ENCODE data around the gene YWHAG.
A peak's percentile ranks its signal among the peaks of the same experiment; 100 is the strongest.
"Not testable (repeated sequence)": the region's sequence is repeated elsewhere in the genome, so short reads cannot be mapped to it uniquely, and the experiment has no call there.

YWHAG gene

DNA sequence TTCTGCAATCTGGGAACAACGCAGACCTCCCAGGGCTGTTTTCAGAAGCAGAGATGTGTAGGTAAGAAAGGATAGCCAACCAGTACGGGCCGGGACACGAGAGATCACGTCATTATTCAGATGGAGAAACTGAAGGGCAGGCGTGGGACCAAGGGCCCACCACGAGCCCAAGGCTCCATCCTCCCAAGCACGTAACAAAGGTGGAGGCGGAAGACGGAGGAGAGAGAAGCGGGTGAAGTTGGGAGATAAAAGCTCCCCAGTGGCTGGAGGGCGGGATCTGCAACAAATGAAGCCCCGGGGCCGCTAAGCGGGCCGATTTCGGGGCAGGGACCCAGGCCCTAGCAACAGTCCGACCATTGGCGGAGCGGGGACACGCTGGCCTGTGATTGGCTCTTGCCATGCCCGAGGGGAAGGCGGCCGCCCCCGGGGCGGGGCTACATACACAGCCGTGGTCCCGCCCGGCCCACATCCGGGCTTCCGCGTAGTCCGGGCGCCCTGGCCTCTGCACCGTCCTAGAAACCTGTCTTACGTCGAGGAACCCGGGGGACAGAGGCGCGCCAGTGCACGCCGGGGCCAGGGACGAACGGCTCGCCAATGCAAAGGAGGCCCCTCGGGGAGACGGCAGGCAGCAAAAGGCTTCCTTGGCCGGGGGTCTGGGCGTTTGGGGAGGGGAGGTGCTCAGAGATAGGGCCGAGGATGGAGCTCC, 40.9 kb downstream of the YWHAG start:
- H3K9ac ChIP-seq (ENCODE audit: low read length), result peak overlapping the region; percentile 70
- peak overlapping the region; percentile 82 for H3K27ac ChIP-seq (ENCODE audit: low read depth, low read length, poor library complexity, severe bottlenecking)
- H3K27me3 ChIP-seq (ENCODE audit: insufficient read depth, low read length), result no peaks in the 10 kb centered on the region
- H3K36me3 ChIP-seq (ENCODE audit: insufficient read depth, low read length), result peaks cover 10% of the 10 kb centered on the region; the same call in 1 of the 2 replicates
- peak overlapping the region; percentile 83 for H3K4me2 ChIP-seq (ENCODE audit: low read length)
- TF ChIP-seq, protein P1, sequence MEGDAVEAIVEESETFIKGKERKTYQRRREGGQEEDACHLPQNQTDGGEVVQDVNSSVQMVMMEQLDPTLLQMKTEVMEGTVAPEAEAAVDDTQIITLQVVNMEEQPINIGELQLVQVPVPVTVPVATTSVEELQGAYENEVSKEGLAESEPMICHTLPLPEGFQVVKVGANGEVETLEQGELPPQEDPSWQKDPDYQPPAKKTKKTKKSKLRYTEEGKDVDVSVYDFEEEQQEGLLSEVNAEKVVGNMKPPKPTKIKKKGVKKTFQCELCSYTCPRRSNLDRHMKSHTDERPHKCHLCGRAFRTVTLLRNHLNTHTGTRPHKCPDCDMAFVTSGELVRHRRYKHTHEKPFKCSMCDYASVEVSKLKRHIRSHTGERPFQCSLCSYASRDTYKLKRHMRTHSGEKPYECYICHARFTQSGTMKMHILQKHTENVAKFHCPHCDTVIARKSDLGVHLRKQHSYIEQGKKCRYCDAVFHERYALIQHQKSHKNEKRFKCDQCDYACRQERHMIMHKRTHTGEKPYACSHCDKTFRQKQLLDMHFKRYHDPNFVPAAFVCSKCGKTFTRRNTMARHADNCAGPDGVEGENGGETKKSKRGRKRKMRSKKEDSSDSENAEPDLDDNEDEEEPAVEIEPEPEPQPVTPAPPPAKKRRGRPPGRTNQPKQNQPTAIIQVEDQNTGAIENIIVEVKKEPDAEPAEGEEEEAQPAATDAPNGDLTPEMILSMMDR (IDR thresholded peaks at IDR 0.05; ENCODE audit: low read length), result no peak
- no peaks in the 10 kb centered on the region for H3K9me3 ChIP-seq (ENCODE audit: low read length)
- H3K4me3 ChIP-seq (ENCODE audit: low read depth, low read length, poor library complexity, severe bottlenecking), result peak overlapping the region; percentile 65
- H3K9me2 ChIP-seq (ENCODE audit: low read depth, low read length), result no peaks in the 10 kb centered on the region
- peak overlapping the region; percentile 22; the same call in 1 of the 2 replicates for H2AFZ ChIP-seq (ENCODE audit: low read length)
- 0 out of 2 replicates have a peak, but pooled peaks cover 11% of the 10 kb centered on the region for H3F3A ChIP-seq (ENCODE audit: insufficient read depth, low read length)
- H3K4me1 ChIP-seq (ENCODE audit: insufficient read depth, low read length, severe bottlenecking), result peaks cover 27% of the 10 kb centered on the region
- H3K79me2 ChIP-seq (ENCODE audit: insufficient read depth, low read length), result no peaks in the 10 kb centered on the region
- no peaks in the 10 kb centered on the region for H4K20me1 ChIP-seq (ENCODE audit: insufficient read depth, low read length)

DNA sequence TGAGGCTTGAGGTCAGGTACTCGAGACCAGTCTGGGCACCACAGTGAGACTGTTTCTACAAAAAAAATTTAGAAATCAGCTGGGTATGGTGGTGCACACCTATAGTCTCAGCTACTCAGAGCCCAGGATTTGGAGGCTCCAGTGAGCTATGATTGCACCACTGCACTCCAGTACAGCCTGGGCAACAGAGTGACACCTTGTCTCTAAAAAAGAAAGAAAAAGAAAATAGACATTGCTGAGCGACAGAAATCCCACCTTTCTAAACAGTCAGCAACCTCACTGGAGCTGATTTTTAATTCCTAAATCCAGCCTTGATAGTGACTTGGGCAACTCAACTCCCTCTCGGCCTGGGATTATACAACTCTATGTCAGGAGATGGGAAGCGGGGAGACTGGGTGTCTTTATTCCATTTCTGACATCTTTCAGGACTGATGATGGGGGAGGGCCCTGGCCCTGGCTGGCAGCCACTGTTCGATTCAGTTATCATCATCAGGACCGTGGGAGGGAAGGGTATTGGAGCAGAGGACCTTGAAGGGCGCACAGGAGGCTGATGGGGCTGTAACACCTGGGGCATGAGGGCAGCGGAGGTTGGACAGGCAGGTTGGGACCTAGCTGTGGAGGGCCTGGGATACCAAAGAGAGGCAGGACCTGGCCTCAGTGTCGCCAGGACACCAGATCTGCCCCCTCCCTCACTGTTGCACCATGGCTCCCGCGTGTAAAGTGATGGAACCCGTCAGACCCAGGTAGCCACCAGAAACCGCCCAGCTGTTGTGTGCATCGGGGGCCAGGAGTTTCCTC, 41.6 kb downstream of the YWHAG start:
- Histone ChIP-seq H4K20me1 (ENCODE audit: insufficient read depth, low read length) (no peaks in the 10 kb centered on the region), H3K4me3 (ENCODE audit: low read depth, low read length, poor library complexity, severe bottlenecking) (peak overlapping the region; percentile 65), H3K9me3 (ENCODE audit: low read length) (no peaks in the 10 kb centered on the region), H3K27ac (ENCODE audit: low read depth, low read length, poor library complexity, severe bottlenecking) (peak overlapping the region; percentile 57), H3K9me2 (ENCODE audit: low read depth, low read length) (no peaks in the 10 kb centered on the region), H3K4me1 (ENCODE audit: insufficient read depth, low read length, severe bottlenecking) (peaks cover 27% of the 10 kb centered on the region), H3K9ac (ENCODE audit: low read length) (peak overlapping the region; percentile 70), H3K79me2 (ENCODE audit: insufficient read depth, low read length) (no peaks in the 10 kb centered on the region), H2AFZ (ENCODE audit: low read length) (peak overlapping the region; percentile 22; the same call in 1 of the 2 replicates), H3K27me3 (ENCODE audit: insufficient read depth, low read length) (no peaks in the 10 kb centered on the region), H3F3A (ENCODE audit: insufficient read depth, low read length) (0 out of 2 replicates have a peak, but pooled peaks cover 11% of the 10 kb centered on the region), H3K4me2 (ENCODE audit: low read length) (peak overlapping the region; percentile 83), H3K36me3 (ENCODE audit: insufficient read depth, low read length) (0 out of 2 replicates have a peak, but pooled peaks cover 3% of the 10 kb centered on the region)
- no peak for TF ChIP-seq EZH2 (IDR thresholded peaks at IDR 0.05; ENCODE audit: borderline replicate concordance, low read length)
- TF ChIP-seq, protein P1 (IDR thresholded peaks at IDR 0.05; ENCODE audit: low read length), result no peak

DNA sequence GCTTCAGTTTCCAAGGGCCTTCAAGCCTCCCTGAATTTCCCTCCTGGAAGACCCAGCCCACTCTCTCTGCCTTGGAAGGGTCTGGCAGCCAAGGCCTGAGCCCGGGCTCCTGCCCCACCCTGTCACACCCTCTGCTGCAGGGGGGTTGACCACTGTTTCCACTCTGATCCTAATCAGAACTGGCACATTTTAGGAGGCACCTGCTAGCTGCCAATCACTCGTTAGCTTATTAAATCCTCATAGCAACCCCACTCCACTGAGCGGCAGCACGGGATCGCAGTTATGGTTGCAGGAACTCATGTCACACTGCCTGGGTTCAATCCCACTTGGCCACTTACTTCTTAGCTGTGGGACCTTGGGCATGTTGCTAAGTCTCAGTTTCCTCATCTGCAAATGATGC, 43.4 kb downstream of the YWHAG start:
- Histone ChIP-seq H3K27ac (ENCODE audit: low read depth, low read length, poor library complexity, severe bottlenecking) (no peak overlapping the region), H3K79me2 (ENCODE audit: insufficient read depth, low read length) (no peaks in the 10 kb centered on the region)

DNA sequence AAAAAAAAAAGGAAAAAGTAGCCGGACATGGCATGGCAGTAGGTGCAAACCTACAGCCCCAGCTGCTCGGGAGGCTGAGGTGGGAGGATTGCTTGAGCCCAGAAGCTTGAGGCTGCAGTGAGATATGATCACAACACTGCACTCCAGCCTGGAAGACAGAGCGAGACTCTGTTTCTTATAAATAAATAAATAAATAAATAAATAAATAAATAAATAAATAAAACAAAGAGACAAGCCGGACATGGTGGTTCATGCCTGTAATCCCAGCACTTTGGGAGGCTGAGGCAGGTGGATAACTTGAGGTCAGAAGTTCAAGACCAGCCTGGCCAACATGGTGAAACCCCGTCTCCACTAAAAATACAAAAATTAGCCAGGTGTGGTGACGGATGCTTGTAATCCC, 44.1 kb downstream of the YWHAG start:
- not testable (repeated sequence) for H3K4me2 ChIP-seq (ENCODE audit: low read length); H3K9ac ChIP-seq (ENCODE audit: low read length); H3F3A ChIP-seq (ENCODE audit: insufficient read depth, low read length); H3K4me3 ChIP-seq (ENCODE audit: low read depth, low read length, poor library complexity, severe bottlenecking); H3K27ac ChIP-seq (ENCODE audit: low read depth, low read length, poor library complexity, severe bottlenecking); H4K20me1 ChIP-seq (ENCODE audit: insufficient read depth, low read length); H3K27me3 ChIP-seq (ENCODE audit: insufficient read depth, low read length); H3K9me2 ChIP-seq (ENCODE audit: low read depth, low read length); H3K79me2 ChIP-seq (ENCODE audit: insufficient read depth, low read length); H2AFZ ChIP-seq (ENCODE audit: low read length); H3K36me3 ChIP-seq (ENCODE audit: insufficient read depth, low read length); H3K9me3 ChIP-seq (ENCODE audit: low read length)
- H3K4me1 ChIP-seq (ENCODE audit: insufficient read depth, low read length, severe bottlenecking), result peaks cover 24% of the 10 kb centered on the region

More for the DNA sequence above, 43.4 kb downstream of the YWHAG start:
- Histone ChIP-seq H3K4me1 (ENCODE audit: insufficient read depth, low read length, severe bottlenecking) (peaks cover 27% of the 10 kb centered on the region), H3K4me2 (ENCODE audit: low read length) (no peak overlapping the region), H3K27me3 (ENCODE audit: insufficient read depth, low read length) (no peaks in the 10 kb centered on the region), H3K36me3 (ENCODE audit: insufficient read depth, low read length) (0 out of 2 replicates have a peak, but pooled peaks cover 3% of the 10 kb centered on the region), H3K9ac (ENCODE audit: low read length) (no peak overlapping the region), H2AFZ (ENCODE audit: low read length) (no peak overlapping the region), H3K9me3 (ENCODE audit: low read length) (no peaks in the 10 kb centered on the region), H3F3A (ENCODE audit: insufficient read depth, low read length) (0 out of 2 replicates have a peak, but pooled peaks cover 11% of the 10 kb centered on the region), H3K4me3 (ENCODE audit: low read depth, low read length, poor library complexity, severe bottlenecking) (no peak overlapping the region), H3K9me2 (ENCODE audit: low read depth, low read length) (no peaks in the 10 kb centered on the region), H4K20me1 (ENCODE audit: insufficient read depth, low read length) (no peaks in the 10 kb centered on the region)
- no peak for TF ChIP-seq EZH2 (IDR thresholded peaks at IDR 0.05; ENCODE audit: borderline replicate concordance, low read length)
- TF ChIP-seq, protein P1 (IDR thresholded peaks at IDR 0.05; ENCODE audit: low read length), result peak; percentile 15; the same call in 1 of the 2 replicates
